ENCODE data around the gene FAM241B.

The FAM241B gene

GRCh38 chr10:69629897-69630650 is at the start of gene FAM241B:
TSS of gene FAM241B (plus strand) at chr10:69630247. CDS start at chr10:69631744, 1,497 bp downstream.
- peak; percentile 20 for DNase-seq

GRCh38 chr10:69580435-69580834 is 49.6 kb upstream of the FAM241B start:
- DNase-seq = no peak

GRCh38 chr10:69583106-69583505 is 46.9 kb upstream of the FAM241B start:
- no peak for DNase-seq

GRCh38 chr10:69584624-69585023 is 45.4 kb upstream of the FAM241B start:
- DNase-seq = no peak

- no peak for DNase-seq
Measured at GRCh38 chr10:69588358-69588757, 41.7 kb upstream of the FAM241B start.

- DNase-seq = no peak
Measured at GRCh38 chr10:69600761-69601330, 29.2 kb upstream of the FAM241B start.

GRCh38 chr10:69609077-69609476 is 21.0 kb upstream of the FAM241B start:
- DNase-seq = no peak

GRCh38 chr10:69612760-69613159 is 17.3 kb upstream of the FAM241B start:
- no peak for DNase-seq

GRCh38 chr10:69614130-69614529 is 15.9 kb upstream of the FAM241B start:
- DNase-seq = no peak

- no peak for DNase-seq
Measured at GRCh38 chr10:69616358-69616757, 13.7 kb upstream of the FAM241B start.

- no peak for DNase-seq
Measured at GRCh38 chr10:69618746-69619145, 11.3 kb upstream of the FAM241B start.

GRCh38 chr10:69619626-69620025 is 10.4 kb upstream of the FAM241B start:
- DNase-seq = no peak

- DNase-seq = no peak
Measured at GRCh38 chr10:69620625-69621024, 9.4 kb upstream of the FAM241B start.

- DNase-seq = no peak
Measured at GRCh38 chr10:69624245-69624786, 5.7 kb upstream of the FAM241B start.

- no peak for DNase-seq
Measured at GRCh38 chr10:69626826-69627225, 3.2 kb upstream of the FAM241B start.

GRCh38 chr10:69628891-69629290 is 1.2 kb upstream of the FAM241B start:
- DNase-seq = no peak

- DNase-seq = no peak
Measured at GRCh38 chr10:69629519-69629896, 539 bp upstream of the FAM241B start.

GRCh38 chr10:69630651-69631400 is 779 bp downstream of the FAM241B start:
- no peak for DNase-seq

- no peak for DNase-seq
Measured at GRCh38 chr10:69631566-69631965, 1.5 kb downstream of the FAM241B start.

GRCh38 chr10:69632516-69633199 is 2.6 kb downstream of the FAM241B start:
- DNase-seq = no peak

- no peak for DNase-seq
Measured at GRCh38 chr10:69633673-69634635, 3.9 kb downstream of the FAM241B start.
